Measurements from ENCODE around the gene SNRNP25.

Gene SNRNP25

GRCh38 chr16:57711-58110, 4.1 kb downstream of the SNRNP25 start (continued):
- TF ChIP-seq ZBTB10 (tag by site-specific recombination; IDR thresholded peaks at IDR 0.05) (no peak), ZNF513 (tag by site-specific recombination; IDR thresholded peaks at IDR 0.05) (no peak)
- TF ChIP-seq, protein P1, sequence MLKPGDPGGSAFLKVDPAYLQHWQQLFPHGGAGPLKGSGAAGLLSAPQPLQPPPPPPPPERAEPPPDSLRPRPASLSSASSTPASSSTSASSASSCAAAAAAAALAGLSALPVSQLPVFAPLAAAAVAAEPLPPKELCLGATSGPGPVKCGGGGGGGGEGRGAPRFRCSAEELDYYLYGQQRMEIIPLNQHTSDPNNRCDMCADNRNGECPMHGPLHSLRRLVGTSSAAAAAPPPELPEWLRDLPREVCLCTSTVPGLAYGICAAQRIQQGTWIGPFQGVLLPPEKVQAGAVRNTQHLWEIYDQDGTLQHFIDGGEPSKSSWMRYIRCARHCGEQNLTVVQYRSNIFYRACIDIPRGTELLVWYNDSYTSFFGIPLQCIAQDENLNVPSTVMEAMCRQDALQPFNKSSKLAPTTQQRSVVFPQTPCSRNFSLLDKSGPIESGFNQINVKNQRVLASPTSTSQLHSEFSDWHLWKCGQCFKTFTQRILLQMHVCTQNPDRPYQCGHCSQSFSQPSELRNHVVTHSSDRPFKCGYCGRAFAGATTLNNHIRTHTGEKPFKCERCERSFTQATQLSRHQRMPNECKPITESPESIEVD (tag by site-specific recombination; IDR thresholded peaks at IDR 0.05) = no peak

DNA sequence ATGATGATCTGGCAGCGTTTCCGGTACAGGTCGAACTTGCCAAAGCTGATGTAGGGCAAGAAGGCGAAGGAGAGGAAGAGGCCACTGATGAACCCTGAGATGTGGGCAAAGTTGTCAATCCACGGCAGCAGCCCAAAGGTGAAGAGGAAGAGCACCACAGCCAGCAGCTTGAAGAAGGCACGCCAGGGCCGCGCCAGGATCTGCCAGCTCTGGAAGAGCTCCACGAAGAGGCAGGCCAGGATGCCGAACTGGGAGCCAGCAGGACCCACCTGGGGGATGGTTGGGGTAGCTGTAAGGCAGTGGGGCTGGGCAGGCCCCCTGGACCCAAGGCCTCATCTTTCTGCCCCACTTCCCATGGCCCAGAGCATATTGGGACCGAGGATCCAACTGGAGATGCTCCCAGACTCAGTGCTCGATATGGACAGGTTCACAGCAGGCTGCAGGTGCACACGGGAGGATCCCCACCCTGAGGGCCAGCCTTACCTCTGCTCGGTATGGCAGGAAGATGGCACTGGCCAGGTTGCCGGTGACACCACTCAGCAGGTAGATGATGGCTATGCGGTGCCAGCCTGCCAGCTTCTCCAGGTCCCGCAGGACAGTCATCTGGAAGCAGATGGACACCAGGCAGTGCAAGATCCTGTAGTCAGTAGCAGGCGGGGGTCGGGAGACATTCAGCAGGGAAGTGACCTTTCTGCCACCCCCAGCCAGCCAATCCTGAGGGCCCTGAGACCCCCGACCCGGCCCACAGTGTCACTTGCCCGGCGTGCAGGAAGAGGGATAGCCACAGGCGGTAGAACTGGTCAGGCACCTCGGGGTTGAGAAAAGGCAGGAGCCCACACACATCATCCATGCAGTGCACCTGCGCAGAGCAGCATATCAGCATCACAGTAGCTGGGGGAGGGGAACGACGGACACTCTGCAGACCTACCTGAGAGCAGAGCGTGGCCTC, 5.1 kb downstream of the SNRNP25 start:
- Histone ChIP-seq H3K36me3 (ENCODE audit: control insufficient read depth in 2 of 2, insufficient read depth in 1 of 2, low read length in 2 of 2) (peaks cover 0 to 78% of the 10 kb centered on the region in 2 experiments; a peak in 1 of 3 replicates), H3K27ac (ENCODE audit: extremely low read depth, low read depth, low read length) (no peak overlapping the region), H3K4me1 (ENCODE audit: control insufficient read depth, insufficient read depth, low read length) (no peaks in the 10 kb centered on the region), H3K9me3 (ENCODE audit: control insufficient read depth, insufficient read depth, low read depth, low read length) (no peaks in the 10 kb centered on the region), H3K4me3 (ENCODE audit: low read depth, low read length) (no peak overlapping the region)
- TF ChIP-seq OSR2 (tag by site-specific recombination; IDR thresholded peaks at IDR 0.05) (no peak), ZNF621 (tag by site-specific recombination; IDR thresholded peaks at IDR 0.05) (no peak), ZNF146 (tag by site-specific recombination; IDR thresholded peaks at IDR 0.05) (no peak), ZNF449 (tag by site-specific recombination; IDR thresholded peaks at IDR 0.05) (no peak), ZNF223 (tag by site-specific recombination; IDR thresholded peaks at IDR 0.05) (no peak), ZBTB17 (tag by site-specific recombination; IDR thresholded peaks at IDR 0.05) (no peak), ZNF560 (tag by site-specific recombination; IDR thresholded peaks at IDR 0.05; ENCODE audit: borderline replicate concordance) (no peak), ZNF292 (tag by site-specific recombination; IDR thresholded peaks at IDR 0.05; ENCODE audit: borderline replicate concordance, low read depth) (no peak), ZNF23 (tag by site-specific recombination; IDR thresholded peaks at IDR 0.05; ENCODE audit: borderline replicate concordance) (no peak), ZNF169 (tag by site-specific recombination; IDR thresholded peaks at IDR 0.05) (no peak), KLF16 (tag by site-specific recombination; IDR thresholded peaks at IDR 0.05) (no peak)
- ChIA-PET POLR2A (interaction anchor here (1.8 kb wide), 1 partner anchor 13 kb away, joined by 6 read pairs; the partner anchor contains the start of gene RHBDF1), CTCF (interaction anchor here (0.8 kb wide), 1 partner anchor 58 kb away, joined by 4 read pairs; no protein-coding TSS in a partner anchor)
